GM23248 (cell line): ENCODE data around the gene KRTAP29-1. TPM values are rescaled to one million over a fixed set of nuclear protein-coding genes. Genes with fewer than 3 reads are reported as not detected.
"Not testable (repeated sequence)": the region's sequence is repeated elsewhere in the genome, so short reads cannot be mapped to it uniquely, and the experiment has no call there.

Experiments
- DNase-seq: peaks from one replicate; pipeline ENCODE4 v3.0.0-alpha.2; 2015
- H2AFZ ChIP-seq: fragments of 200-600 bp; sonication (generic); 2 replicates; pipeline ENCODE4 v1.6.1; 2016; ENCODE audit warnings: antibody characterized with exemption
- H3F3A ChIP-seq: fragments of 200-600 bp; sonication (generic); 2 replicates; pipeline ENCODE4 v1.6.1; 2016; ENCODE audit warnings: mild to moderate bottlenecking, antibody characterized with exemption, mixed run types; ENCODE audit not compliant: insufficient read depth
- H3K27ac ChIP-seq: fragments of 200-600 bp; sonication (generic); 2 replicates; pipeline ENCODE4 v1.5.1; 2016; ENCODE audit warnings: mild to moderate bottlenecking
- H3K27me3 ChIP-seq: fragments of 200-600 bp; sonication (generic); replicated peaks from 2 replicates; pipeline ENCODE4 v1.6.1; 2016; ENCODE audit warnings: mild to moderate bottlenecking; ENCODE audit not compliant: insufficient read depth
- H3K36me3 ChIP-seq: fragments of 200-600 bp; sonication (generic); 2 replicates; pipeline ENCODE4 v1.6.1; 2016; ENCODE audit warnings: low read depth, mild to moderate bottlenecking
- H3K4me1 ChIP-seq: fragments of 200-600 bp; sonication (generic); 2 replicates; pipeline ENCODE4 v1.6.1; 2016; ENCODE audit warnings: mild to moderate bottlenecking; ENCODE audit not compliant: insufficient read depth
- H3K4me2 ChIP-seq: fragments of 200-600 bp; sonication (generic); one replicate; pipeline ENCODE4 v1.6.1; 2016; ENCODE audit warnings: mild to moderate bottlenecking; ENCODE audit not compliant: unreplicated experiment
- H3K4me3 ChIP-seq: fragments of 200-600 bp; sonication (generic); 2 replicates; pipeline ENCODE4 v1.5.1; 2016; ENCODE audit warnings: mild to moderate bottlenecking
- H3K79me2 ChIP-seq: fragments of 200-600 bp; sonication (generic); 2 replicates; pipeline ENCODE4 v1.6.1; 2016; ENCODE audit warnings: mild to moderate bottlenecking; ENCODE audit not compliant: insufficient read depth
- H3K9ac ChIP-seq: fragments of 200-600 bp; sonication (generic); 2 replicates; pipeline ENCODE4 v1.6.1; 2016; ENCODE audit warnings: mild to moderate bottlenecking
- H3K9me2 ChIP-seq: fragments of 200-600 bp; sonication (generic); 2 replicates; pipeline ENCODE4 v1.6.1; 2016; ENCODE audit warnings: mixed run types, mild to moderate bottlenecking, moderate library complexity; ENCODE audit not compliant: insufficient read depth
- H3K9me3 ChIP-seq: fragments of 200-600 bp; sonication (generic); one replicate; pipeline ENCODE4 v1.6.1; 2017; ENCODE audit warnings: low read depth
- H4K20me1 ChIP-seq: fragments of 200-600 bp; sonication (generic); 2 replicates; pipeline ENCODE4 v1.6.0; 2016; ENCODE audit not compliant: insufficient read depth
- EZH2 ChIP-seq: fragments of 200-600 bp; sonication (generic); IDR thresholded peaks from 2 replicates; pipeline ENCODE4 v1.6.1; 2018; ENCODE audit warnings: antibody characterized with exemption, mild to moderate bottlenecking; ENCODE audit not compliant: insufficient read depth, poor library complexity, severe bottlenecking
- EZH2phosphoT487 ChIP-seq: fragments of 200-600 bp; sonication (generic); IDR thresholded peaks from 2 replicates; pipeline ENCODE4 v1.6.1; 2018; ENCODE audit warnings: antibody characterized with exemption, moderate library complexity, mild to moderate bottlenecking, low read depth; ENCODE audit not compliant: insufficient read depth
- WGBS, 2 experiments: methylation state at CpG; one replicate each; pipeline ENCODE4 v1.1.6; 2015 to 2017; ENCODE audit warnings: low lambda C conversion rate in 2 of 2, low coverage in 1 of 2; ENCODE audit errors: missing lambda C conversion rate in 2 of 2; 5-methylcytosine and 5-hydroxymethylcytosine counted together
- in situ Hi-C: fragments of 300-500 bp; cut with MboI; formaldehyde crosslinking; loops from 2 replicates; pipeline ENCODE4 v1.15.0; 2020
- polyA plus RNA-seq: library from polyadenylated mRNA; unstranded; fragments of >200 nt; fragmentation: Nextera tagmentation; extraction: Ambion mirVana; gene quantifications from 2 replicates; pipeline ENCODE4 v1.2.1, GENCODE V29; 2016
- small RNA-seq: library from RNA; depleted of rRNA; stranded (forward); fragments of <200 nt; gene quantifications from one replicate; pipeline ENCODE3, GENCODE V24; 2014; ENCODE audit warnings: low read depth, low replicate concordance
- total RNA-seq: library from RNA; depleted of rRNA; stranded (reverse); fragments of >200 nt; shearing (Covaris generic); gene quantifications from 2 replicates; pipeline ENCODE4 v1.2.3, GENCODE V29; 2014; rRNA removed

Gene KRTAP29-1
- total and polyA plus RNA-seq, 2 experiments from 2014 or later = not detected

- no peaks in the 10 kb centered on the region for H3K9me3 ChIP-seq
- no peak overlapping the region for H3K4me3 ChIP-seq
- no peaks in the 10 kb centered on the region for H4K20me1 ChIP-seq
- H3K27me3 ChIP-seq = no peaks in the 10 kb centered on the region; the same call in 1 of the 2 replicates
- no peak overlapping the region for H3K9ac ChIP-seq
- H3F3A ChIP-seq = peaks cover 25% of the 10 kb centered on the region
- TF ChIP-seq EZH2 (no peak), EZH2phosphoT487 (no peak)
- H3K4me1 ChIP-seq = peaks cover 25% of the 10 kb centered on the region
- peaks cover 10% of the 10 kb centered on the region; the same call in 1 of the 2 replicates for H3K9me2 ChIP-seq
- DNase-seq = peak; percentile 40
- H2AFZ ChIP-seq = no peak overlapping the region
- no peaks in the 10 kb centered on the region for H3K36me3 ChIP-seq
- peak overlapping the region; percentile 36 for H3K27ac ChIP-seq
- WGBS, 2 experiments = 93 to 95% methylated on average over 1 of the region's 1 CpG
- peak overlapping the region; percentile 61 for H3K4me2 ChIP-seq
- in situ Hi-C loops = no loop called here
- H3K79me2 ChIP-seq = no peaks in the 10 kb centered on the region
Observed at GRCh38 chr17:41256291-41256685, 46.4 kb downstream of the KRTAP29-1 start.

- DNase-seq = peak; percentile 71
- H3K27me3 ChIP-seq, H3K9me3 ChIP-seq, H3K36me3 ChIP-seq, H3K4me3 ChIP-seq, H2AFZ ChIP-seq, H3K9ac ChIP-seq, in situ Hi-C loops, H4K20me1 ChIP-seq, H3K79me2 ChIP-seq: not testable (repeated sequence)
- 68 to 90% methylated on average over 3 to 5 of the region's 5 CpGs for WGBS, 2 experiments
- H3K9me2 ChIP-seq = peaks cover 10% of the 10 kb centered on the region; the same call in 1 of the 2 replicates
- H3K4me1 ChIP-seq = peaks cover 25% of the 10 kb centered on the region
- H3K27ac ChIP-seq = peak within 1 kb of the TSS; percentile 36
- peaks cover 25% of the 10 kb centered on the region for H3F3A ChIP-seq
- H3K4me2 ChIP-seq = peak within 1 kb of the TSS; percentile 61
Observed at GRCh38 chr17:41255381-41256290, 47.0 kb downstream of the KRTAP29-1 start, which contains the start of gene KRTAP9-9. KRTAP9-9 (plus strand) TSS chr17:41255384.

DNA sequence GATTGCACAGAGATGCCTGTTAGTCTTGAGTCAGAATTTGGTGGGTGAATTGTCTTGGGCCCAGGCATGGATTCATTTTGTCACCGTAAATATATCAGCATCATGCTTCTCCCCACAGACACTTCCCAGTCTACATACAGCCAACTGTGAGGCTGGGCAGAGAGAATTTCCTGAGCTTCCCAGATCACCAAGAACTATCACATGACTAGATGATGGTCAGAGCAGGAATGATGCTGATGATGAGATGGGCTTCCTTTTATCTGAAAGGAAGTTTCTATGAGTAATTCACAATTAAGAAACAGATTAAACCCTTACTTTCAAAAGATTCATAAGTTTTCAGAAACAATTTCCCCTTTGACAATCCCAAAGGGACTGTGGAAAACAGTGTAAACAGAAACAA, 47.8 kb downstream of the KRTAP29-1 start:
- no peak overlapping the region for H2AFZ ChIP-seq
- peak; percentile 46 for DNase-seq

More for the DNA sequence above, 47.8 kb downstream of the KRTAP29-1 start:
- Histone ChIP-seq H3K4me1 (peaks cover 25% of the 10 kb centered on the region), H3K36me3 (no peaks in the 10 kb centered on the region), H4K20me1 (no peaks in the 10 kb centered on the region), H3K27me3 (no peaks in the 10 kb centered on the region; the same call in 1 of the 2 replicates), H3F3A (peaks cover 25% of the 10 kb centered on the region), H3K4me2 (no peak overlapping the region), H3K27ac (no peak overlapping the region), H3K4me3 (no peak overlapping the region), H3K9me3 (no peaks in the 10 kb centered on the region), H3K79me2 (no peaks in the 10 kb centered on the region), H3K9me2 (peaks cover 10% of the 10 kb centered on the region; the same call in 1 of the 2 replicates), H3K9ac (no peak overlapping the region)
- 0% methylated on average over 1 of the region's 1 CpG for WGBS, 2 experiments
- in situ Hi-C loops = no loop called here
- TF ChIP-seq EZH2 = no peak
- TF ChIP-seq EZH2phosphoT487 = no peak

Small RNAs within 50 kb of the gene (small RNA-seq; reads per million reads assigned to genes)
- not detected for gene KRTAP9-10P

Other genes with a start within 250 kb of the KRTAP29-1 start
Only the 30 nearest of the 37 such genes appear.
- gene KRTAP4-16, start 200.6 kb downstream of the KRTAP29-1 start, total RNA-seq = not detected in 2 replicates
- gene KRTAP4-16, start 200.6 kb downstream of the KRTAP29-1 start, polyA plus RNA-seq = not detected in 2 replicates
- gene KRTAP4-9, start 197.5 kb downstream of the KRTAP29-1 start, total RNA-seq = not detected in 2 replicates
- 0.49 and 0.51 TPM in 2 replicates for gene KRTAP4-9, start 197.5 kb downstream of the KRTAP29-1 start, polyA plus RNA-seq
- not detected in 2 replicates for gene KRTAP4-11, start 184.5 kb downstream of the KRTAP29-1 start, total RNA-seq
- gene KRTAP4-11, start 184.5 kb downstream of the KRTAP29-1 start, polyA plus RNA-seq = 0.29 TPM in 1 of 2 replicates, not detected in the other
- not detected in 2 replicates for gene KRTAP4-12, start 178.7 kb downstream of the KRTAP29-1 start, total RNA-seq
- 1.7 and 1.8 TPM in 2 replicates for gene KRTAP4-12, start 178.7 kb downstream of the KRTAP29-1 start, polyA plus RNA-seq
- not detected in 2 replicates for gene KRTAP4-6, start 162.3 kb downstream of the KRTAP29-1 start, total RNA-seq
- gene KRTAP4-6, start 162.3 kb downstream of the KRTAP29-1 start, polyA plus RNA-seq = not detected in 2 replicates
- not detected in 2 replicates for gene KRTAP4-5, start 153.0 kb downstream of the KRTAP29-1 start, total RNA-seq
- gene KRTAP4-5, start 153.0 kb downstream of the KRTAP29-1 start, polyA plus RNA-seq = not detected in 2 replicates
- not detected in 2 replicates for gene KRTAP4-4, start 142.1 kb downstream of the KRTAP29-1 start, total RNA-seq
- not detected in 2 replicates for gene KRTAP4-4, start 142.1 kb downstream of the KRTAP29-1 start, polyA plus RNA-seq
- gene KRTAP4-3, start 134.6 kb downstream of the KRTAP29-1 start, total RNA-seq = not detected in 2 replicates
- not detected in 2 replicates for gene KRTAP4-3, start 134.6 kb downstream of the KRTAP29-1 start, polyA plus RNA-seq
- gene KRTAP4-2, start 124.6 kb downstream of the KRTAP29-1 start, total RNA-seq = not detected in 2 replicates
- gene KRTAP4-2, start 124.6 kb downstream of the KRTAP29-1 start, polyA plus RNA-seq = not detected in 2 replicates
- 0.76 TPM in 1 of 2 replicates, not detected in the other for gene KRTAP4-1, start 117.9 kb downstream of the KRTAP29-1 start, total RNA-seq
- not detected in 2 replicates for gene KRTAP4-1, start 117.9 kb downstream of the KRTAP29-1 start, polyA plus RNA-seq
- gene KRTAP9-1, start 113.0 kb downstream of the KRTAP29-1 start, total RNA-seq = not detected in 2 replicates
- not detected in 2 replicates for gene KRTAP9-1, start 113.0 kb downstream of the KRTAP29-1 start, polyA plus RNA-seq
- gene KRTAP9-2, start 76.2 kb downstream of the KRTAP29-1 start, total RNA-seq = not detected in 2 replicates
- not detected in 2 replicates for gene KRTAP9-2, start 76.2 kb downstream of the KRTAP29-1 start, polyA plus RNA-seq
- not detected in 2 replicates for gene KRTAP9-3, start 70.4 kb downstream of the KRTAP29-1 start, total RNA-seq
- not detected in 2 replicates for gene KRTAP9-3, start 70.4 kb downstream of the KRTAP29-1 start, polyA plus RNA-seq
- not detected in 2 replicates for gene KRTAP9-8, start 64.9 kb downstream of the KRTAP29-1 start, total RNA-seq
- gene KRTAP9-8, start 64.9 kb downstream of the KRTAP29-1 start, polyA plus RNA-seq = not detected in 2 replicates
- gene KRTAP9-4, start 53.2 kb downstream of the KRTAP29-1 start, total RNA-seq = not detected in 2 replicates
- gene KRTAP9-4, start 53.2 kb downstream of the KRTAP29-1 start, polyA plus RNA-seq = not detected in 2 replicates
- gene KRTAP9-9, start 47.5 kb downstream of the KRTAP29-1 start, total RNA-seq = not detected in 2 replicates
- gene KRTAP9-9, start 47.5 kb downstream of the KRTAP29-1 start, polyA plus RNA-seq = not detected in 2 replicates
- not detected in 2 replicates for gene KRTAP9-6, start 37.5 kb downstream of the KRTAP29-1 start, total RNA-seq
- gene KRTAP9-6, start 37.5 kb downstream of the KRTAP29-1 start, polyA plus RNA-seq = not detected in 2 replicates
- gene KRTAP9-7, start 27.2 kb downstream of the KRTAP29-1 start, total RNA-seq = not detected in 2 replicates
- not detected in 2 replicates for gene KRTAP9-7, start 27.2 kb downstream of the KRTAP29-1 start, polyA plus RNA-seq
- not detected in 2 replicates for gene KRTAP16-1, start 6.5 kb upstream of the KRTAP29-1 start, total RNA-seq
- gene KRTAP16-1, start 6.5 kb upstream of the KRTAP29-1 start, polyA plus RNA-seq = not detected in 2 replicates
- gene KRTAP17-1, start 12.9 kb upstream of the KRTAP29-1 start, total RNA-seq = not detected in 2 replicates
- not detected in 2 replicates for gene KRTAP17-1, start 12.9 kb upstream of the KRTAP29-1 start, polyA plus RNA-seq
- not detected in 2 replicates for gene KRT33A, start 48.0 kb upstream of the KRTAP29-1 start, total RNA-seq
- not detected in 2 replicates for gene KRT33A, start 48.0 kb upstream of the KRTAP29-1 start, polyA plus RNA-seq
- gene KRT33B, start 67.0 kb upstream of the KRTAP29-1 start, total RNA-seq = 0.25 and 0.76 TPM in 2 replicates
- gene KRT33B, start 67.0 kb upstream of the KRTAP29-1 start, polyA plus RNA-seq = 1.0 and 1.2 TPM in 2 replicates
- gene KRT34, start 79.5 kb upstream of the KRTAP29-1 start, total RNA-seq = 73.5 and 77.8 TPM in 2 replicates
- gene KRT34, start 79.5 kb upstream of the KRTAP29-1 start, polyA plus RNA-seq = 39.8 and 42.2 TPM in 2 replicates
- gene KRT31, start 94.8 kb upstream of the KRTAP29-1 start, total RNA-seq = not detected in 2 replicates
- gene KRT31, start 94.8 kb upstream of the KRTAP29-1 start, polyA plus RNA-seq = not detected in 2 replicates
- not detected in 2 replicates for gene KRT37, start 121.7 kb upstream of the KRTAP29-1 start, total RNA-seq
- gene KRT37, start 121.7 kb upstream of the KRTAP29-1 start, polyA plus RNA-seq = not detected in 2 replicates
- not detected in 2 replicates for gene KRT38, start 138.1 kb upstream of the KRTAP29-1 start, total RNA-seq
- gene KRT38, start 138.1 kb upstream of the KRTAP29-1 start, polyA plus RNA-seq = not detected in 2 replicates
- not detected in 2 replicates for gene KRT32, start 164.5 kb upstream of the KRTAP29-1 start, total RNA-seq
- gene KRT32, start 164.5 kb upstream of the KRTAP29-1 start, polyA plus RNA-seq = not detected in 2 replicates
- gene KRT35, start 178.3 kb upstream of the KRTAP29-1 start, total RNA-seq = not detected in 2 replicates
- not detected in 2 replicates for gene KRT35, start 178.3 kb upstream of the KRTAP29-1 start, polyA plus RNA-seq
- gene KRT36, start 187.1 kb upstream of the KRTAP29-1 start, total RNA-seq = not detected in 2 replicates
- not detected in 2 replicates for gene KRT36, start 187.1 kb upstream of the KRTAP29-1 start, polyA plus RNA-seq
- 0.76 TPM in 1 of 2 replicates, not detected in the other for gene KRT13, start 202.8 kb upstream of the KRTAP29-1 start, total RNA-seq
- gene KRT13, start 202.8 kb upstream of the KRTAP29-1 start, polyA plus RNA-seq = not detected in 2 replicates